Chondrocyte (in vitro differentiated cells): ENCODE measurements around the gene CMIP. TPM values are rescaled to one million over a fixed set of nuclear protein-coding genes. Genes with fewer than 3 reads are reported as not detected.

Experiments
- DNase-seq: peaks from one replicate; pipeline ENCODE4 v3.0.0; 2021; ENCODE audit warnings: mixed read lengths, low spot score
- H3K27ac Mint-ChIP-seq: one replicate; pipeline ENCODE4 v1.8.0; 2021; ENCODE audit warnings: mild to moderate bottlenecking, moderate library complexity, mixed read lengths; ENCODE audit not compliant: unreplicated experiment
- H3K27me3 Mint-ChIP-seq: 2 replicates; pipeline ENCODE4 v1.8.0; 2021; ENCODE audit warnings: low read depth, mixed read lengths
- H3K36me3 Mint-ChIP-seq: 2 replicates; pipeline ENCODE4 v1.8.0; 2021; ENCODE audit warnings: low read depth, mixed read lengths
- H3K4me1 Mint-ChIP-seq: 2 replicates; pipeline ENCODE4 v1.8.0; 2021; ENCODE audit warnings: low read depth, mild to moderate bottlenecking, mixed read lengths
- H3K4me3 Mint-ChIP-seq: one replicate; pipeline ENCODE4 v1.8.0; 2021; ENCODE audit warnings: mild to moderate bottlenecking, moderate library complexity, mixed read lengths; ENCODE audit not compliant: unreplicated experiment
- H3K9me3 Mint-ChIP-seq: 2 replicates; pipeline ENCODE4 v1.8.0; 2021; ENCODE audit warnings: low read depth, mixed read lengths
- CTCF ChIP-seq: fragments of 200-600 bp; sonication (generic); IDR thresholded peaks from 2 replicates; pipeline ENCODE4 v1.5.0; 2021; ENCODE audit warnings: antibody characterized with exemption, mild to moderate bottlenecking, moderate library complexity
- total RNA-seq: library from RNA; stranded (reverse); gene quantifications from 3 replicates; pipeline ENCODE4 v1.2.1, GENCODE V29; 2021

Gene CMIP
- total RNA-seq, 1 donor from 2014 or later, result 62.9 TPM

GRCh38 chr16:81608523-81609209 is 164.1 kb downstream of the CMIP start:
- Mint-ChIP-seq H3K27me3 (no peaks in the 10 kb centered on the region), H3K9me3 (no peaks in the 10 kb centered on the region), H3K4me1 (peaks cover 37% of the 10 kb centered on the region), H3K36me3 (no peaks in the 10 kb centered on the region), H3K4me3 (no peak overlapping the region), H3K27ac (peak overlapping the region; percentile 66)
- no peak for DNase-seq
- TF ChIP-seq CTCF, result no peak

GRCh38 chr16:81609323-81609892 is 164.8 kb downstream of the CMIP start:
- DNase-seq, result no peak
- Mint-ChIP-seq H3K36me3 (no peaks in the 10 kb centered on the region), H3K9me3 (no peaks in the 10 kb centered on the region), H3K4me3 (no peak overlapping the region), H3K27ac (peak overlapping the region; percentile 66), H3K27me3 (no peaks in the 10 kb centered on the region), H3K4me1 (peaks cover 36% of the 10 kb centered on the region)
- TF ChIP-seq CTCF, result no peak

- H3K4me1 Mint-ChIP-seq, result peaks cover 27% of the 10 kb centered on the region
- DNase-seq, result no peak
- no peaks in the 10 kb centered on the region for H3K36me3 Mint-ChIP-seq
These were observed 165.7 kb downstream of the CMIP start for GRCh38 chr16:81610144-81610842.

GRCh38 chr16:81610936-81611335 is 166.3 kb downstream of the CMIP start:
- Mint-ChIP-seq H3K27ac (no peak overlapping the region), H3K4me1 (peaks cover 21% of the 10 kb centered on the region), H3K9me3 (no peaks in the 10 kb centered on the region), H3K4me3 (no peak overlapping the region), H3K27me3 (no peaks in the 10 kb centered on the region), H3K36me3 (no peaks in the 10 kb centered on the region)
- no peak for TF ChIP-seq CTCF
- no peak for DNase-seq

More at GRCh38 chr16:81610144-81610842, 165.7 kb downstream of the CMIP start:
- H3K4me3 Mint-ChIP-seq, result no peak overlapping the region
- H3K27ac Mint-ChIP-seq, result no peak overlapping the region
- H3K27me3 Mint-ChIP-seq, result no peaks in the 10 kb centered on the region
- no peak for TF ChIP-seq CTCF
- H3K9me3 Mint-ChIP-seq, result no peaks in the 10 kb centered on the region

GRCh38 chr16:81611721-81612120 is 167.1 kb downstream of the CMIP start:
- H3K27ac Mint-ChIP-seq, result no peak overlapping the region
- H3K9me3 Mint-ChIP-seq, result no peaks in the 10 kb centered on the region
- no peak overlapping the region for H3K4me3 Mint-ChIP-seq
- H3K4me1 Mint-ChIP-seq, result peaks cover 25% of the 10 kb centered on the region
- no peaks in the 10 kb centered on the region for H3K36me3 Mint-ChIP-seq
- no peaks in the 10 kb centered on the region for H3K27me3 Mint-ChIP-seq
- no peak for TF ChIP-seq CTCF
- DNase-seq, result no peak
